Frontal cortex (tissue), 4 donors: Measurements from ENCODE around the gene DDX51. TPM values are rescaled to one million over a fixed set of nuclear protein-coding genes. Genes with fewer than 3 reads are reported as not detected.

Experiments used
- DNase-seq, 2 donors: peaks; one replicate each; pipeline ENCODE4 v3.0.0; 2012; ENCODE audit warnings: low spot score in 2 of 2
- FAIRE-seq: peaks from 2 replicates; lab custom pipeline; 2012; peaks lifted over from hg19 to GRCh38; lab: Jason Lieb, UNC
- total RNA-seq: library from RNA; depleted of rRNA; stranded (reverse); fragments of >200 nt; gene quantifications from one replicate; pipeline ENCODE4 v1.2.3, GENCODE V29; 2014
- donor health status: control.
- donor health status: control.
- donor health status: control.

The DDX51 gene
- total RNA-seq, 1 donor from 2014 or later = 11.0 TPM

- DNase-seq (no peak), FAIRE-seq (no peak)
Measured at GRCh38 chr12:132180648-132181546, 36.8 kb upstream of the DDX51 start.

GRCh38 chr12:132179431-132180362 is 35.6 kb upstream of the DDX51 start:
- no peak for DNase-seq
- FAIRE-seq = no peak

- DNase-seq = no peak
- FAIRE-seq = no peak
Measured at GRCh38 chr12:132178801-132179401, 34.8 kb upstream of the DDX51 start.

GRCh38 chr12:132178316-132178715 is 34.2 kb upstream of the DDX51 start:
- no peak for DNase-seq
- no peak for FAIRE-seq

GRCh38 chr12:132176920-132177551 is 32.9 kb upstream of the DDX51 start:
- DNase-seq (no peak), FAIRE-seq (no peak)

GRCh38 chr12:132176385-132176919 is 32.3 kb upstream of the DDX51 start:
- DNase-seq = no peak
- FAIRE-seq = no peak

GRCh38 chr12:132175496-132176384 is 31.6 kb upstream of the DDX51 start:
- no peak for FAIRE-seq
- no peak for DNase-seq

- no peak for DNase-seq
- no peak for FAIRE-seq
Measured at GRCh38 chr12:132174839-132175490, 30.8 kb upstream of the DDX51 start.

- FAIRE-seq (no peak), DNase-seq (no peak)
Measured at GRCh38 chr12:132174015-132174838, 30.1 kb upstream of the DDX51 start.

GRCh38 chr12:132173135-132174014 is 29.3 kb upstream of the DDX51 start:
- FAIRE-seq = no peak
- no peak for DNase-seq

GRCh38 chr12:132172619-132173018 is 28.5 kb upstream of the DDX51 start:
- DNase-seq = no peak
- FAIRE-seq = no peak

- no peak for FAIRE-seq
- no peak for DNase-seq
Measured at GRCh38 chr12:132171968-132172521, 27.9 kb upstream of the DDX51 start.

GRCh38 chr12:132171293-132171967 is 27.3 kb upstream of the DDX51 start:
- DNase-seq (no peak), FAIRE-seq (no peak)

GRCh38 chr12:132170637-132171292 is 26.6 kb upstream of the DDX51 start:
- FAIRE-seq (no peak), DNase-seq (no peak)

- DNase-seq = no peak
- no peak for FAIRE-seq
Measured at GRCh38 chr12:132170094-132170636, 26.0 kb upstream of the DDX51 start.
